DMS53 (cell line): ENCODE data around the gene KPNA6.
"Not testable (repeated sequence)": the region's sequence is repeated elsewhere in the genome, so short reads cannot be mapped to it uniquely, and the experiment has no call there.

ENCODE experiments used
- DNase-seq: peaks from one replicate; lab custom pipeline; 2025; lab: John Stamatoyannopoulos, UW

The KPNA6 gene

DNA sequence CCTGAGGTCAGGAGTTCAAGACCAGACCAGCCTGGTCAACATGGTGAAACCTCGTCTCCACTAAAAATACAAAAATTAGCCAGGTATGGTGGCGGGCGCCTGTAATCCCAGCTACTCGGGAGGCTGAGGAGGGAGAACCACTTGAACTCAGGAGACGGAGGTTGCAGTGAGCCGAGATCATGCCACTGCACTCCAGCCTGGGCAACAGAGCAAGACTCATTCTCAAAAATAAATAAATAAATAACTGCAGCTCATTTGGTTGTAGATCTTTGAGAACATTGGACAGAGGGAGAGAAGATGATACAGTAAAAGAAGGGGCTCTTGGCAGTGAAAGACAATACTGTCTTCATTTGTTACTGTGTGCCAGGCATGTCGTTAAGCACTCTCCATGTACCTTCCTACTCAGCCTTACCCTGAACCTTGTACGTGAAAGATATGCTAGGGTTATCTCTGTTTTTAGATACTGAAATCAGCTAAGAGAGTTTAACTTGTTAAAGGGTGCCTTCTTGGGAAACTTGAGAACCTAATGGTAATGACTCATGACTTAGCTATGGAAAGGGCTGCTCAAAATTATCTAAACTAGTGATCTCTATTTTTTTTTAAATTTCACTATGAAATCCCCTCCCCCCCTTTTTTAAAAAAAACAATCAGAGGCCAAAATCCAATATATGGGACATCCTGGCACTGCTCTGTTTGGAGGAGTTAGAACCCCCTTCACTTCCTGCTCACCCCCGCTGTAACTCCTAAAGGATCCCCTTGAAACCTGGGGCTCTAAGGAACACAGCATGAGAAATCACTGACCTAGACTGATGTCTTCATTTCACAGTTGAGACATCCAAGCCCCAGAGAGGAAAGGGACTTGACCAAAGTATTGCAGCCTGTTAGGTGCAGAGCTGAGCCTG, 6.8 kb upstream of the KPNA6 start:
- DNase-seq = no peak

- peak; percentile 55 for DNase-seq
Observed at GRCh38 chr1:32104127-32104526, 3.7 kb upstream of the KPNA6 start.

GRCh38 chr1:32105338-32105737, 2.5 kb upstream of the KPNA6 start:
- peak; percentile 28 for DNase-seq

GRCh38 chr1:32106663-32107275, 1.1 kb upstream of the KPNA6 start:
- DNase-seq = no peak

- no peak for DNase-seq
Observed at GRCh38 chr1:32111040-32111623, 3.3 kb downstream of the KPNA6 start.

- DNase-seq = no peak
Observed at GRCh38 chr1:32111789-32112188, 3.9 kb downstream of the KPNA6 start.

DNA sequence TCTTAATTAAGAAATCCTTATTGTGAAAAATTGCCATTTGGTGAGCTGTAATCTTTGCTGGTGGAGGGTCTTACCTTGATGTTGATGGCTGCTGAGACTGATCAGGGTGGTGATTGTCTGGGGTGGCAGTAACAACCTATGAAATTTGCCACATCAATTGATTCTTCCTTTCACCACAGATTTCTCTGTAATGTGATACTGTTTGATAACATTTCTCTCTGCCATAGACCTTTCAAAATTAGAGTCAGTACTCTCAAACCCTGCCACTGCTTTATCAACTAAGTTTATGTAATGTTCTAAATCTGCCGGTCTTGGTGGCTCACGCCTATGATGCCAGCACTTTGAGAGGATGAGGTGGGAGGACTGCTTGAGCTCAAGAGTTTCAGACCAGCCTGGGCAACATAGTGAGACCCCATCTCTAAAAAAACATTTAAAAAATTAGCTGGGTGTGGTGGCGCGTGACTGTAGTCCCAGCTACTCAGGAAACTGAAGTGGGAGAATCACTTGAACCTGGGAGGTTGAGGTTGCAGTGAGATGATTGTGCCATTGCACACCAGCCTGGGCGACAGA, 5.0 kb downstream of the KPNA6 start:
- DNase-seq = no peak

DNA sequence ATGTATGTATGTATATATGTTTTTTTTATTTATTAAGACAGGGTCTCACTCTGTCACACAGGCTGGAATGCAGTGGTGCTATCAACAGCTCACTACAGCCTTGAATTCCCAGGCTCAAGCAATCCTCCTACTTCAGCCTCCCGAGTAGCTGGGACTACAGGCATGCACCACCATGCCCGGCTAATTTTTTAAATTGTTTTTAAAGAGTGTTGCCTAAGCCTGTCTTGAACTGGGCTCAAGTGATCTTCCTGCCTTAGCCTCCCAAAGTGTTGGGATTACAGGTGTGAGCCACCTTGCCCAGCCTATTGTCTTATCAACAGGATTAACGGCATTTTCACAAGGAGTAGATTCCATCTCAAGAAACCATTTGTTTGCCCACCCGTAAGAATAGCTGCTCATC, 5.6 kb downstream of the KPNA6 start:
- not testable (repeated sequence) for DNase-seq

GRCh38 chr1:32114420-32114819, 6.6 kb downstream of the KPNA6 start:
- DNase-seq = no peak

GRCh38 chr1:32115496-32115895, 7.6 kb downstream of the KPNA6 start:
- DNase-seq = no peak

DNA sequence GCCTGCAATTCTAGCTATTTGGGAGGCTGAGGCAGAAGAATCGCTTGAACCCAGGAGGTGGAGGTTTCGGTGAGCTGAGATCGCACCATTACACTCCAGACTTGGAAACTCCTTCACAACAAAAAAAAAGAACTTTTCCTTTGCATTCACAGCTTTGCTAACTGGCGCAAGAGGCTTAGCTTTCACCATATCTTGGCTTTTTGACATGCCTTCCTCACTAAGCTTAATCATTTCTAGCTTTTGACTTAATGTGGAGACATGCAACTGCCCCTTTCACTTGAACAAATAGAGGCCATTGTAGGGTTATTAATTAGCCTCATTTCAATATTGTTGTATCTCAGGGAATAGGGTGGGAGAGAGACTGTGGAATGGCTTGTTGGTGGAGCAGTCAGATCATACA, 8.7 kb downstream of the KPNA6 start:
- DNase-seq = no peak

- no peak for DNase-seq
Observed at GRCh38 chr1:32122151-32122550, 14.3 kb downstream of the KPNA6 start.

- not testable (repeated sequence) for DNase-seq
Observed at GRCh38 chr1:32123361-32123760, 15.5 kb downstream of the KPNA6 start.

DNA sequence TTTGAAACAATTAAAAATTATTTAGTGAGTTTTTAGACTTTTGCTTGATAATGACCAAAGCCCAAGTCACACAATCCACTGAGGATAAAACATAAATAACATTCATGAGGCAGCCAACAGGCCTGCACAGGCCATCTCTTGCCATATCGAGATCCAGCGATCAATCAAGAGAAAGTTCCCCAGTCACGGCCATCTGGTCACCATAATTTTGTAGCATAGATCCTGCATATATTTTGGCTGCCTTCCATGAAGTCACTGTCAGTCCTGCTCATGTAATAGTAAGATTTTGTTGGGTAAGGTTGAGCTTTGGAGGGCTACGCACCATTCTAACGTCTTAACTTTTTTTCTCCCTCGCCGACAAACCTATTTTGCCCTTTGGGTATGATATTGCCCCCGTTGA, 17.5 kb downstream of the KPNA6 start:
- no peak for DNase-seq

DNA sequence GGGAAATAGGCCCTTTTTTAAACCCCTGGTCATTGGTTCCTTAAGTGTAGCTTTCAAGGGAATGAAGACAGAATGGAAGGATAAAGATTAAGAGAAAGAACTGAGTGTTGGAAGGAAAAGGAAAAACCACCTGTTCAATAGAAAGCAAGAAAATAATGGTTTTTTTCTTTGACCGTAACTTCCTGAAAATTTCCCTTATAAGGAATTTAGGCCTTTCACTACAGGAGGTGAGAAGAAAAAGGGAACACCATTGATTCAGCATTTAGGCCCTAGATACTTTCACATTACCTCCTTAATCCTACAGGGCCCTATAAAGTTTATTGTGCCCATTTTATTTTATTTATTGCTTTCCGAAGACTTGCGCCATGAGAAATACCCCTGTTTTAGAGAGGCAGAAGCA, 18.9 kb downstream of the KPNA6 start:
- no peak for DNase-seq

GRCh38 chr1:32127409-32128198, 19.7 kb downstream of the KPNA6 start:
- peak; percentile 29 for DNase-seq

DNA sequence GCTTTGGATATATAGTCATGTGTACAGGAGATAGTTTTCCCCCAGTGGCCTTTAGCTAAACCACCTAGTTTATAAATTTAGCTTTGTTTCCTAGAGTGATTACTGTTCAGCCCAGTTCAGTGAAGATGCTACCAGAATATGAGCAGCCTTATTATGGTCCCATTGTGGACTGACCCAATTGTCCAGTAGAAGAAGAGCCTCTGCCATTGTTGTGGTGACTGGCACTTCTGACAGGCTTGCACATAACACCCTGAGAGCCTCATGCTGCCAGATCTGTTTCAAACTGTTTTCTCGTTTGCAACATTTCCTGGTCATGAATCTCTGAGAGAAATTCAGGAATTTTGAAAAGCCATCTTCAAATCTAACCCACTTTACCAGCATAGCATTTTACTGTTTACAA, 20.6 kb downstream of the KPNA6 start:
- no peak for DNase-seq

DNA sequence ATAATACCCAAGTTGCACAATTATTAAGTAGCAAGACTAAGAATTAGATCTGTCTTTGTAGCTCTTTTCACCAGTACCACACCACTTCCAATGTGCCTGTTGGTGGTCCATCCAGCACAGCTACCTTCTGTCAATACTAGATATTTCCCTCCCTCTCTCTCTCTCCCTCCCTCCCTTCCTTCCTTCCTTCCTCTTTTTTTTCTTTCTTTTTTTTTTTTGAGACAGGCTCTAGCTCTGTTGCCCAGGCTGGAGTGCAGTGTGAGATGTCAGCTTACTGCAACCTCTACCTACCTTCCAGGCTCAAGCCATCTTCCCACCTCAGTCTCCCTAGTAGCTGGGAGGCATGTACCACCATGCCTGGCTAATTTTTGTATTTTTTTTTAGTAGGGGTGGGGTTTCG, 21.1 kb downstream of the KPNA6 start:
- DNase-seq = no peak

- DNase-seq = not testable (repeated sequence)
Observed at GRCh38 chr1:32133950-32134280, 26.1 kb downstream of the KPNA6 start.

DNA sequence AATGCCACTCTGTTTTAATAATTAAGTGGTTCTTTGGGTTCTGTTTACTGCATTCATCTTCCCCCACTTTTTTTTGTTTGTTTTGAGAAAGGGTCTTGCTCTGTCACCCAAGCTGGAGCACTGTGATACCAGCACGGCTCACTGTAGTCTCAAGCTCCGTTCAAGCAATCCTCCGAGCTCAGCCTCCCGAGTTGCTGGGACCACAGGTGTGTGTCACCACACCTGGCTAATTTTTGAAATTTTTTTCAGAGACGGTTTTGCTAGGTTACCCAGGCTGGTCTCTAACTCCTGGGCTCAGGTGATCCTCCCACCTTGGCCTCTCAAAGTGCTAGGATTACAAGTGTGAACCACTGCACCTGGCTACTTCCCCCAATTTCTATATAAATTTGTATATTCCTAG, 29.3 kb downstream of the KPNA6 start:
- DNase-seq = no peak

- DNase-seq = peak; percentile 93
Observed at GRCh38 chr1:32138965-32139364, 31.1 kb downstream of the KPNA6 start.
